Endothelial cell of umbilical vein (primary cell): ENCODE data around the gene CA5A. TPM values are rescaled to one million over a fixed set of nuclear protein-coding genes. Genes with fewer than 3 reads are reported as not detected.
"Not testable (repeated sequence)": the region's sequence is repeated elsewhere in the genome, so short reads cannot be mapped to it uniquely, and the experiment has no call there.

ENCODE experiments used
- BruUV-seq: library from RNA; stranded (reverse); fragments of 400-500 nt; replicated peaks from 2 replicates; lab custom pipeline; 2021; lab: Mats Ljungman, UMichigan
- CTCF ChIA-PET: fragments of 300-600, 350-600 bp; sonication (Branson Sonifier 250); formaldehyde crosslinking; loops from one replicate; lab custom pipeline; 2021; ENCODE audit warnings: antibody characterized with exemption, inconsistent platforms; lab: Charles Lee
- POLR2A ChIA-PET: fragments of 300-600, 350-600 bp; sonication (Branson Sonifier 250); formaldehyde crosslinking; loops from one replicate; lab custom pipeline; 2021; ENCODE audit warnings: antibody characterized with exemption, inconsistent platforms; lab: Charles Lee
- DNase-seq: peaks from one replicate; pipeline ENCODE4 v3.0.0-alpha.2; 2011; ENCODE audit warnings: low read depth, low spot score
- FAIRE-seq: peaks from 2 replicates; lab custom pipeline; 2011; peaks lifted over from hg19 to GRCh38; lab: Jason Lieb, UNC
- H2AFZ ChIP-seq: 2 replicates; pipeline ENCODE4 v1.6.0; 2012; ENCODE audit warnings: low read depth, low read length, control low read depth, inconsistent platforms
- H3K27ac ChIP-seq: 2 replicates; pipeline ENCODE4 v1.5.1; 2011; ENCODE audit warnings: low read depth, mild to moderate bottlenecking, control low read depth, low read length, moderate library complexity; ENCODE audit not compliant: insufficient read depth
- H3K27me3 ChIP-seq, 2 experiments: 2 replicates each; pipeline versions ENCODE4 v1.6.0 to v1.6.1; 2011; ENCODE audit warnings: low read length in 2 of 2, mixed read lengths in 1 of 2; ENCODE audit not compliant: control insufficient read depth in 2 of 2, insufficient read depth in 2 of 2
- H3K36me3 ChIP-seq, 2 experiments: 2 replicates in 1 of 2; 3 replicates in 1 of 2; pipeline ENCODE4 v1.5.1; 2011; ENCODE audit warnings: low read length in 2 of 2, mild to moderate bottlenecking in 1 of 2, moderate library complexity in 1 of 2; ENCODE audit not compliant: control insufficient read depth in 2 of 2, insufficient read depth in 2 of 2; ENCODE audit errors: extremely low read depth in 1 of 2
- H3K4me1 ChIP-seq: 3 replicates; pipeline ENCODE4 v1.5.1; 2011; ENCODE audit warnings: mild to moderate bottlenecking, low read length; ENCODE audit not compliant: control insufficient read depth, insufficient read depth; ENCODE audit errors: extremely low read depth
- H3K4me2 ChIP-seq: 2 replicates; pipeline ENCODE4 v1.6.1; 2011; ENCODE audit warnings: low read length, control low read depth, mixed read lengths; ENCODE audit not compliant: insufficient read depth
- H3K4me3 ChIP-seq, 3 experiments: fragments of 200-600 bp in 1 of 3; sonication (generic), shearing (Covaris generic) in 1 of 3; replicated peaks in 1 of 3; 2 replicates each; pipeline ENCODE4 v1.5.1; 2011 to 2016; ENCODE audit warnings: control low read depth in 3 of 3, low read length in 3 of 3, mild to moderate bottlenecking in 2 of 3, inconsistent platforms in 1 of 3, low read depth in 1 of 3, moderate library complexity in 1 of 3; ENCODE audit not compliant: insufficient read depth in 1 of 3
- H3K79me2 ChIP-seq: 2 replicates; pipeline ENCODE4 v1.6.0; 2012; ENCODE audit warnings: low read length, inconsistent platforms; ENCODE audit not compliant: control insufficient read depth, insufficient read depth
- H3K9ac ChIP-seq: replicated peaks from 2 replicates; pipeline ENCODE3; 2011; ENCODE audit warnings: low read length, control low read depth; ENCODE audit not compliant: insufficient read depth; ENCODE audit errors: extremely low read depth
- H3K9me1 ChIP-seq: replicated peaks from 3 replicates; pipeline ENCODE4 v1.6.0; 2011; ENCODE audit warnings: mild to moderate bottlenecking, low read length; ENCODE audit not compliant: control insufficient read depth, insufficient read depth; ENCODE audit errors: extremely low read depth
- H3K9me3 ChIP-seq: replicated peaks from 2 replicates; pipeline ENCODE4 v1.5.1; 2012; ENCODE audit warnings: low read length, inconsistent platforms; ENCODE audit not compliant: control insufficient read depth, insufficient read depth
- H4K20me1 ChIP-seq: replicated peaks from 2 replicates; pipeline ENCODE3; 2011; ENCODE audit warnings: mild to moderate bottlenecking, low read length; ENCODE audit not compliant: control insufficient read depth, insufficient read depth; ENCODE audit errors: extremely low read depth
- dilution Hi-C: fragments of 300-500 bp; cut with MboI; formaldehyde crosslinking; loops from one replicate; pipeline ENCODE4 v1.15.0; 2019; ENCODE audit warnings: low sequenced_read_pairs; ENCODE audit not compliant: extremely low pct_ligation_motif_present
- intact Hi-C: fragments of 100-400 bp; cut with micrococcal nuclease; formaldehyde crosslinking; loops from one replicate; pipeline ENCODE4 v1.10.0; 2022
- polyA plus RNA-seq, 4 experiments: library from polyadenylated mRNA; depleted of rRNA in 3 of 4; stranded (reverse) in 3 of 4; unstranded in 1 of 4; fragments of >200 nt; gene quantifications; 2 replicates each; pipeline versions ENCODE4 v1.2.1 to v1.2.3, GENCODE V29; 2011 to 2012; ENCODE audit warnings: missing spikeins in 1 of 4
- total RNA-seq: library from RNA; stranded (reverse); gene quantifications from 2 replicates; pipeline ENCODE4 v1.2.3, GENCODE V29; 2021

CA5A gene
- total and polyA plus RNA-seq, 2 donors (not counting 3 experiments of a cell fraction or from before 2014, with no cell fraction given) = not detected

DNA sequence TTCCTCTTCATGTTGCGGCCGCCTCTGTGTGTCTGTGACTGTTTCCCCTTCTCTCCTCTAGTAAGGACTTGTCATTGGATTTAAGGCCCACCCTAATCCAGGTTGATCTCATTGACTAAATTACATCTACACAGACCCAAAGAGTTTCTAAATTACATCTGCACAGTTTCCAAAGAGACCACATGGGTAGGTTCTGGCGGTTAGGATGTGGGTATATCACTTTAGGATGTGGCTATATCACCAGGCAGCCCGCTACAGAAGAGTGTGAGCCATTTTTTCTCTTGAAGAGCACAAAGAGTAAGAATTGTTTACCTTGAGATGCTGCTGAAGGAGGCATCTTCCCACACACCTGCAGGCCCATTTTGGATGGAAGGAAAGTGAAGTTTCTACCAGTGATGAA lies 45.0 kb upstream of the CA5A start:
- H2AFZ ChIP-seq, H3K9me1 ChIP-seq, DNase-seq, H3K9me3 ChIP-seq, FAIRE-seq, H4K20me1 ChIP-seq, intact Hi-C loops, BruUV-seq, H3K4me2 ChIP-seq, H3K27me3 ChIP-seq, H3K27ac ChIP-seq, H3K4me3 ChIP-seq, H3K9ac ChIP-seq, H3K79me2 ChIP-seq, POLR2A ChIA-PET, H3K4me1 ChIP-seq, dilution Hi-C loops, H3K36me3 ChIP-seq: not testable (repeated sequence)
- CTCF ChIA-PET = interaction anchor here (2.8 kb wide), 1 partner anchor 456 kb away, joined by 12 read pairs; no protein-coding TSS in a partner anchor

DNA sequence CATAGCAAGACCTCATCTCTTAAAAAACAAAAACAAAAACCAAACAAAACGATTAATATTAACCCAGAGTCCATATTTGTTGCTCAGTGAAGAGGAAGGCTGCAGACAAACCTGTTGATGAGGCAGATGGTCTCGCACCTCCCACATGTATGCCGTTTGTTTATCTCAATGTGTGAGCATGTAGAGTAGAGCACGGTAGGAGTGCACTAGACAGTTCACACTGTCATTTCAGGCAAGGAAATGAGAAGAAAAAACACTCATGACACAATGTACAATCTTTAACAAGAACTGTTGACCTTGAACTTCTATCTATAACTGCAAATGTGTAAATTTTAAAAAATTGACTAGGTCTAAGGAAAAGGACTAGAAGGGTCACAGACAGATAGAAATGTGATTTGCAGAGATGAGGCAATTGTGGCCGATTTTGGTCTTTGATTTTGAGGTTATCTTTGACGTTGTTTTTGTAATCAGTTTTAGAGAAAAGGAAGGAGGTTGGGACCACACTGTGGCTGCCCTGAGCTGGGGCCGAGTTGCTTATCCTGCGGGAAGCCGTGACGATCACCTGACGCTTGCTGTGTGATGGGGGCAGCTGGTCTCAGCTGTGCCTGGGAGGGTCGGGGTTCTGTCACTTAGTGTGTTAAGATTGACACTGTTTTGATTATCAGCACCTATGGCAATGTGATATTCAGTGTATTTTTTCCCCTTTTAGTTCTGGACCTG lies 43.7 kb upstream of the CA5A start:
- H3K27ac ChIP-seq, H3K9me3 ChIP-seq, H3K4me1 ChIP-seq, intact Hi-C loops, FAIRE-seq, H2AFZ ChIP-seq, H4K20me1 ChIP-seq, CTCF ChIA-PET, H3K27me3 ChIP-seq, BruUV-seq, H3K4me2 ChIP-seq, H3K79me2 ChIP-seq, H3K9me1 ChIP-seq, DNase-seq, dilution Hi-C loops, H3K4me3 ChIP-seq, H3K9ac ChIP-seq, H3K36me3 ChIP-seq, POLR2A ChIA-PET: not testable (repeated sequence)
